Activated CD4-positive, alpha-beta T cell treated with anti-CD3 and anti-CD28 coated beads, Interleukin-2, amount 50 U/mL, for 16 hours (primary cell): Measurements from ENCODE around the gene MN1.

ENCODE experiments used
- DNase-seq: peaks from one replicate; pipeline ENCODE4 v3.0.0-alpha.2; 2020

Gene MN1

GRCh38 chr22:27730641-27731433 is 70.7 kb downstream of the MN1 start:
- DNase-seq: no peak

GRCh38 chr22:27729246-27729645 is 72.3 kb downstream of the MN1 start:
- DNase-seq: no peak

- no peak for DNase-seq
These were observed 73.7 kb downstream of the MN1 start for GRCh38 chr22:27727673-27728451.

- no peak for DNase-seq
These were observed 74.7 kb downstream of the MN1 start for GRCh38 chr22:27726686-27727449.

- DNase-seq: no peak
These were observed 75.2 kb downstream of the MN1 start for GRCh38 chr22:27726331-27726685.

- DNase-seq: no peak
These were observed 75.9 kb downstream of the MN1 start for GRCh38 chr22:27725661-27726060.

DNA sequence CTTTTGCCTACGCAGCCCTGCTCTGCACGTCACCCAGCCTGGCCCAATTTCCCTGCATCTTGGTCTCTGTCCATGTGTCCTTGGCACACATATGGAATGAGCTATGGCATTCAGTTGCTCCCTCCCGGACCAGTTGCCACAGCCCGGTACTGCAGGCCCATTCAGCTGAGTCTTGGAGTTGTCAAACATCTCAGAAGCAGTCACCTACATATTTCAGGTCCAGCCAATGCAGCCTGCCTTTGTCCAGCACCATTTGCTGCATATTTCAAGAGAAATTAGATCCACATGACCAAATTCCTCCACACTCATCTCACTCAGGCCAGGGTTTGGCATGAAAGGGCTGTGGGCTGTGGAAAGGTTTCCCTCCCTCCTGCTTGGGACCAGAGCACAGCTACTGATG is 76.8 kb downstream of the MN1 start:
- DNase-seq: no peak

DNA sequence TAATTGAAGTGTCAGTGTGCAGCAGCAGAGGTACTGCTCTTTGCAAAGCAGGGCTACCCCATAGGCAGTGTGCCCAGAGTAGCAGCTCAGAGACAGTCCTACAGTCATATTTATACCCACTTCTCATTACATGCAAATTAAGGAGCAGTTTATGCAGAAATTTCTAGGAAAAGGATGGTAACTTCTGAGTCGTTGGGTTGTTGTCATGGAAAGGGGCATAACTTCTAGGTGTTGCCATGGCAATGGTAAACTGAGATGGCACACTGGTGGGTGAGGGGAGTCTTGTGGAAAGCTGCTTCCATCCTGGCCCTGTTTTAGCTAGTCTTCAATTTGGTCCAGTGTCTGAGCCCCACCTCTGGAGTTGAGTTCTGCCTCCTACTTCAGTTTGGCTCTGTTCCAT is 77.4 kb downstream of the MN1 start:
- no peak for DNase-seq

DNA sequence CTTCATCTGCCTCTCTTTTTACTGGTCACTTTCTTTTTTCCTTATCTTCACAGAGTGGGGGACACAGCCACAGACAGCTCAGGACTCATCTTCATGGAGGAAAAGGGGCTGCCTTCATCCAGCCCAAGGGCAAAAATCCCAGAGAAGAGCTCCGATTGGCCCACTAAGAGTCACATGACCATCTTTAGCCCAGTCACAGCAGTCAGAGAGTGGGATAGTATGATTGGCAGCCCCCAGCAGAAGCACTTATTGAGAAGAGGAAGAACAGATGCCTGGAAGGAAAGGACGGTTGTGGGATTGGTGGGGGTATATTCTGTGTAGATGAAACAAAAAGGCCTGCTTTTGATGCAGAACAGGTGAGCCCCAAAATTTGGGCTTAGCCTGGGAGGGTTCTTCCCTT is 77.8 kb downstream of the MN1 start:
- DNase-seq: no peak

DNA sequence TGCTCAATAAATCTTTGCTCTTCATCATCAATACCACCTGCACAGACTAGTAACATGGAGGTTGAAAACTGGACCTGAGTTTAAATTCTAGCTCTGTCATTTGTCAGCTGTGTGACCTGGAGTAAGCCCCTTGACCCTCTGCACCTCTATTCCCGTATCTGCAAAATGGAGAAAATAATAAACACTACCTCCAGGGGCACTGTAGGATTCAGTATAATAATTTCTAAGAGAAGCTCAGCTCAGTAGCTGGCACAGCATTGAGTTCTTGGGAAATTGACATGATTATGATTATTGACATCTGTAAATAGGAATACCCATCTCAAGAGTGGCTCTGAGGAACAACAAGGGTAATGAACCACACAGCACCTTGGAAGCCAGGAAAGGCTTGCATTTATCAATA is 78.4 kb downstream of the MN1 start:
- DNase-seq: no peak

DNA sequence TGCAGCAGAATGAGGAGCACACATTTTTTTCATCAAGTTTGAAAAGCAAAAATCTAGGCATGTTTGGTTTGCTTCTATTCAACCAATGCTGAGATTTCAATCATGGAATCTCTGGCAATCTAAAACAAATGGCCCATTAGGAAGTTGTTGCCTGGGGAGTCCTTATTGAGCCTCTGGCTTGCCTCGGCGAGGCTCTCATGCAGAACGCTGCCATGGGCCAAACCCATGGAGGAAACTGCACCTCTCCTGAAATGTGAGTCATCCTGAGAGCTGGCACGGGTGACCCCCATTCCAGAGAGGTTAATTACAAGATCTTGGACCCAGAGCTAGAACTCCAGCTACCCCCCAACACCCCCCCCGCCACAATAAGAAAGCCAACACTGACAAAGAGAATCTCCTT is 80.7 kb downstream of the MN1 start:
- DNase-seq: no peak

DNA sequence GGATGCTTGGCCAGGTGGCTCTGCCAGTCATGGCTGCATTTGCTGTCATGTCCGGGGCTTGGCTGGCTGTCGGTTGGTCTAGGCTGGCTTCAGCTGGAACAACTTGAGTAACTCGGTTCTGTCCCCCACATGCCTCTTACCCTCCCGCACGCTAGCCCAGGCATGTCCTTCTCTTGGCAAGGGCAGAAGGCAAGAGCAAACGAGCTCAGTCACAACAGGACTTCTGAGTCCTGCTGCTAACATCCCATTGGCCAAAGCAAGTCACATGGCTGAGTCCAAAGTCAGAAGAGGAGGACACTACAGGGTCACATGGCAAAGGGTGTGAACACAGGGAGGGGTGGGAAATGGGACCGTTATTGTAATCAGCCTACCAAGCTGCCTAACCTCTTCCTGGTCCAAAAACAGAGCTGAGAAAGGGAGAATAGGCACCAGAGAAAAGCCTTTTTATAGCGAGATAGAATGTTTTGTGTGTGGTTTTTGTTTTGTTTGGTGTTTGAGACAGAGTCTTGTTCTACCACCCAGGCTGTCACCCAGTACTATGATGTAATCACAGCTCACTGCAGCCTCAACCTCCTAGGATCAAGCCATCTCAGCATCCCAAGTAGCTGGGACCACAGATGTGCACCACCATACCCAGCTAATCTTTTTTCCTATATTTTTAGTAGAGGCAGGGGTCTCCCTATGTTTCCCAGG is 81.9 kb downstream of the MN1 start:
- DNase-seq: peak; percentile 6

DNA sequence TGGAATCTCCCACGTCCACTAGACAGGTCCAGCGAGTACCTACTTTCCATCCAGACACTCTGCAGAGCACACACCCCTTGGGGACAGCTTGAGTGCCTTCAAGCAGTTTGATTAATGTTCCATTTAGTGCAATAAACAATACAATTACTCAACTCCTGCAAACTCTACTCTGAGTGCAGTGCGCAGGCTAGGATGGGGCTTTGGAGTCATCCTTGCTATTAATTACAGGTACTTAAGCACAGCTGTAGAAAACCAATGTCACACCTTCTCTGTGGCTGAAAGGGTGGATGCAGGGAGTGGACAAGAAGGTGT is 82.6 kb downstream of the MN1 start:
- DNase-seq: no peak

DNA sequence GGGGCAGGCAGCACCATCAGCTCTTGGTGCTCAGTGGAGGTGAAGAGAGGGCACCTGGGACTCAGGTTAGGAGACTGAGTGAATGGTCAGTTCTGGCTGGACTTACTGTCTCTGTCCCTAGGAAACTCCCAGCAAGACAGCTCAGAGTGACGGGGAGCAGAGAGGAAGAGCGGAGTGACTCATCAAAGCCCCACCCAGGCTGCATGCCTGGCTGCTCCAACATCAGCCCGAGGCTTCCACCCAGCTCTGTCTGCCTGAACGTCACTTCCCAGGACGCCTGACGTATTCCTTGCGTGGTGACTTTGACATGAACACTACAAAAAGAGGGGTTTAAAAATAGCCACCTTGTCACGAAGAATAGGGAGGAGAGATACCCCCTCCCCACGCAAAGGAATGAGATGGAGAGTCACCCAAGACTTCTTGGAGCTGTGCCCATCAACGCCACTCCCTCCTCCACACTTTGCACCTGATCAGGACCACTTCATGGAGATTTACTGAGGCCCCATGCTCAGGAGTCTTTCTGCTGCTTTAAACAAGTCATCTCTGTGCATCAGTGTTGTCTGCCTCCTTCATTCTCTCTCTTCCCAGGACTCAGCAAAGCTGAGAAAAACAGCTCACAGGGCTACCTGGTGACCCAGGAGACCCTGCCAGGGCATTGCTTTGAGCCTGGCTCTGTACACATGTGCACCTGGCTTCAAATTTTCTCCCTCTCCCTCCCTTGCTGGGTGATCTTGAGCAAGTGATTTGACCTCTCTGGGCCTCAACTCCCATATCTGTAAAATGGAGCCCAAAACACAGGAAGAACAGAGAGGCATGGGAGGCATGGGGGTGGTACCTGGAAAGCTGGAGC is 83.1 kb downstream of the MN1 start:
- no peak for DNase-seq

DNA sequence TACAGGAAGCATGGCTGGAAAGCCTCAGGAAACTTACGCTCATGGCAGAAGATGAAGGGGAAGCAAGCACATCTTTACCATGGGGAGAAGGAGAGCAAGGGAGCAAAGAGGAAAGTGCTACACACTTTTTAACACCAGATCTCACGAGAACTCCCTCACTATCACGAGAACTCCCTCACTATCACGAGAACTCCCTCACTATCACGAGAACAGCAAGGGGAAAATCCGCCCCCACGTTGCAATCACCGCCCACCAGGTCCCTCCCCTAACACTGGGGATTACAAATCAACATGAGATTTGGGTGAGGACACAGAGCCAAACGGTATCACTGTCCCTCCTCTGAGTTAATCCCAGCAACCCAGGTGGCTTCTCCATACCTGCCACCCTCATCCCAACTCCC is 84.5 kb downstream of the MN1 start:
- DNase-seq: no peak

GRCh38 chr22:27716074-27716473 is 85.5 kb downstream of the MN1 start:
- no peak for DNase-seq

DNA sequence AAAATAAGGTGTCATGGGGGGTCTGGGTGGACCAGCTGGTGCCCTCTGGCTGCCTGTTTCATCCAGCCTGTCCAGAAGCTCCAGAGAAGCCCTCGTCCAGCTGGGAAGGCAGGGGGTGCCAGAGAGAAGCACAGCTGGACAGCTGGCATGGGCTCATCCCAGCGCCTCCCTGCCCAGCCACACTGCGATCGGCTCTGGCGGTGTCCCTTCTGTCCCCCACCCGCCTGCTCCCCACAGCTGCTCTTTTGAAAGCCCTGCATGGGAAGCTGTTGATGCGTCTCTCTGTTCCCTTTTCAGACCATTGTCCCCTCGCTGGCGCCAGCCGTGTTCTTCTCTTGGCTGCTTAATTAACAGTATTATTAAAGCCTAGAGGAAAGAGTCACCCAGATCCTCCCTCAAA is 86.5 kb downstream of the MN1 start:
- no peak for DNase-seq

GRCh38 chr22:27714068-27714467 is 87.5 kb downstream of the MN1 start:
- no peak for DNase-seq

- no peak for DNase-seq
These were observed 88.1 kb downstream of the MN1 start for GRCh38 chr22:27713461-27713860.

GRCh38 chr22:27711756-27712155 is 89.8 kb downstream of the MN1 start:
- no peak for DNase-seq

GRCh38 chr22:27711012-27711411 is 90.5 kb downstream of the MN1 start:
- no peak for DNase-seq

- no peak for DNase-seq
These were observed 91.5 kb downstream of the MN1 start for GRCh38 chr22:27709919-27710675.
